Neural progenitor cell (in vitro differentiated cells): ENCODE measurements around the gene FAM234B. TPM values are rescaled to one million over a fixed set of nuclear protein-coding genes. Genes with fewer than 3 reads are reported as not detected.

Source experiments
- DNase-seq: peaks from one replicate; pipeline ENCODE4 v3.0.0-alpha.2; 2016; ENCODE audit warnings: low spot score
- H2AFZ ChIP-seq: fragments of 200-600 bp; sonication (generic); replicated peaks from 2 replicates; pipeline ENCODE4 v1.6.1; 2016; ENCODE audit warnings: antibody characterized with exemption
- H3F3A ChIP-seq: fragments of 200-600 bp; sonication (generic); 2 replicates; pipeline ENCODE4 v1.6.1; 2016; ENCODE audit warnings: antibody characterized with exemption, low read depth
- H3K27ac ChIP-seq: fragments of 200-600 bp; sonication (generic); 2 replicates; pipeline ENCODE4 v1.5.1; 2016; ENCODE audit warnings: mild to moderate bottlenecking
- H3K27me3 ChIP-seq: fragments of 200-600 bp; sonication (generic); 2 replicates; pipeline ENCODE4 v1.6.1; 2016; ENCODE audit warnings: mild to moderate bottlenecking, moderate library complexity
- H3K36me3 ChIP-seq: fragments of 200-600 bp; sonication (generic); 2 replicates; pipeline ENCODE4 v1.5.1; 2016
- H3K4me1 ChIP-seq: fragments of 200-600 bp; sonication (generic); 2 replicates; pipeline ENCODE4 v1.6.1; 2016; ENCODE audit warnings: mixed run types
- H3K4me2 ChIP-seq: fragments of 200-600 bp; sonication (generic); 2 replicates; pipeline ENCODE4 v1.6.1; 2016
- H3K4me3 ChIP-seq: fragments of 200-600 bp; sonication (generic); 2 replicates; pipeline ENCODE4 v1.5.1; 2016
- H3K79me2 ChIP-seq: fragments of 200-600 bp; sonication (generic); 2 replicates; pipeline ENCODE4 v1.6.1; 2016; ENCODE audit warnings: low read depth
- H3K9ac ChIP-seq: fragments of 200-600 bp; sonication (generic); 2 replicates; pipeline ENCODE4 v1.6.1; 2016
- H3K9me3 ChIP-seq: fragments of 200-600 bp; sonication (generic); 2 replicates; pipeline ENCODE4 v1.5.1; 2016; ENCODE audit warnings: low read depth
- H4K20me1 ChIP-seq: fragments of 200-600 bp; sonication (generic); 2 replicates; pipeline ENCODE4 v1.6.1; 2016; ENCODE audit warnings: low read depth
- H3K27ac Mint-ChIP-seq: 3 replicates; pipeline ENCODE4 v1.8.0; 2021; ENCODE audit warnings: mixed read lengths
- H3K27me3 Mint-ChIP-seq: 2 replicates; pipeline ENCODE4 v1.8.0; 2022; ENCODE audit warnings: low read depth, mild to moderate bottlenecking, inconsistent platforms, moderate library complexity, mixed read lengths; ENCODE audit not compliant: insufficient read depth
- H3K36me3 Mint-ChIP-seq: 3 replicates; pipeline ENCODE4 v1.8.0; 2021; ENCODE audit warnings: mixed read lengths
- H3K4me1 Mint-ChIP-seq: 3 replicates; pipeline ENCODE4 v1.8.0; 2021; ENCODE audit warnings: mixed read lengths
- H3K4me3 Mint-ChIP-seq: 3 replicates; pipeline ENCODE4 v1.8.0; 2021; ENCODE audit warnings: mild to moderate bottlenecking, moderate library complexity, mixed read lengths
- H3K9me3 Mint-ChIP-seq: 3 replicates; pipeline ENCODE4 v1.8.0; 2020; ENCODE audit warnings: mixed read lengths
- CTCF ChIP-seq: fragments of 200-600 bp; sonication (generic); IDR thresholded peaks from 2 replicates; pipeline ENCODE4 v1.5.1; 2017; ENCODE audit warnings: antibody characterized with exemption, mild to moderate bottlenecking
- EZH2 ChIP-seq: fragments of 200-600 bp; sonication (generic); IDR thresholded peaks from 2 replicates; pipeline ENCODE4 v1.6.1; 2017; ENCODE audit warnings: antibody characterized with exemption, mild to moderate bottlenecking, moderate library complexity
- EZH2phosphoT487 ChIP-seq: fragments of 200-600 bp; sonication (generic); IDR thresholded peaks from 2 replicates; pipeline ENCODE4 v1.6.1; 2017; ENCODE audit warnings: antibody characterized with exemption
- total RNA-seq: library from RNA; depleted of rRNA; stranded (reverse); fragments of >200 nt; gene quantifications from 2 replicates; pipeline ENCODE4 v1.2.3, GENCODE V29; 2015; ENCODE audit warnings: low replicate concordance

FAM234B gene
- total RNA-seq, 1 donor from 2014 or later, result 20.8 TPM

- TF ChIP-seq CTCF (no peak), EZH2 (no peak)
- no peak overlapping the region for H2AFZ ChIP-seq
- no peak overlapping the region for H3K4me3 Mint-ChIP-seq
These were observed 3.0 kb upstream of the FAM234B start for GRCh38 chr12:13041224-13041623.

GRCh38 chr12:13042666-13043230 is 1.4 kb upstream of the FAM234B start:
- H3K4me3 Mint-ChIP-seq, result peak overlapping the region; percentile 94

More at GRCh38 chr12:13041224-13041623, 3.0 kb upstream of the FAM234B start:
- Histone ChIP-seq H3K27me3 (peaks cover 9% of the 10 kb centered on the region), H3K4me1 (peaks cover 12% of the 10 kb centered on the region), H4K20me1 (no peaks in the 10 kb centered on the region), H3K4me2 (no peak overlapping the region), H3F3A (peaks cover 2% of the 10 kb centered on the region), H3K27ac (no peak overlapping the region), H3K4me3 (no peak overlapping the region), H3K36me3 (no peaks in the 10 kb centered on the region), H3K79me2 (peaks cover 14% of the 10 kb centered on the region), H3K9me3 (no peaks in the 10 kb centered on the region), H3K9ac (no peak overlapping the region)
- Mint-ChIP-seq H3K36me3 (no peaks in the 10 kb centered on the region), H3K9me3 (no peaks in the 10 kb centered on the region), H3K27ac (no peak overlapping the region), H3K27me3 (no peaks in the 10 kb centered on the region), H3K4me1 (peaks cover 14% of the 10 kb centered on the region)
- no peak for DNase-seq

GRCh38 chr12:13044906-13045299 is 722 bp downstream of the FAM234B start:
- H4K20me1 ChIP-seq, result no peaks in the 10 kb centered on the region
- peaks cover 30% of the 10 kb centered on the region for H3K79me2 ChIP-seq
- no peaks in the 10 kb centered on the region for H3K9me3 ChIP-seq
- peaks cover 2% of the 10 kb centered on the region for H3F3A ChIP-seq
- peaks cover 12% of the 10 kb centered on the region for H3K4me1 ChIP-seq
- H3K27ac ChIP-seq, result no peak overlapping the region
- no peak for TF ChIP-seq EZH2phosphoT487
- TF ChIP-seq EZH2, result no peak
- TF ChIP-seq CTCF, result no peak
- H3K27me3 ChIP-seq, result peaks cover 9% of the 10 kb centered on the region
- H2AFZ ChIP-seq, result peak overlapping the region; percentile 75
- Mint-ChIP-seq H3K27ac (no peak overlapping the region), H3K27me3 (no peaks in the 10 kb centered on the region), H3K9me3 (no peaks in the 10 kb centered on the region), H3K4me1 (peaks cover 11% of the 10 kb centered on the region), H3K4me3 (peak overlapping the region; percentile 94), H3K36me3 (peaks cover 4% of the 10 kb centered on the region)
- DNase-seq, result no peak
- peak overlapping the region; percentile 71 for H3K4me3 ChIP-seq
- no peak overlapping the region for H3K9ac ChIP-seq
- peak overlapping the region; percentile 95 for H3K4me2 ChIP-seq
- no peaks in the 10 kb centered on the region for H3K36me3 ChIP-seq

More at GRCh38 chr12:13042666-13043230, 1.4 kb upstream of the FAM234B start:
- Histone ChIP-seq H3K9ac (no peak overlapping the region), H3K4me2 (no peak overlapping the region), H3F3A (peaks cover 2% of the 10 kb centered on the region), H2AFZ (no peak overlapping the region), H3K4me1 (peaks cover 12% of the 10 kb centered on the region), H3K4me3 (no peak overlapping the region), H4K20me1 (no peaks in the 10 kb centered on the region), H3K27ac (no peak overlapping the region), H3K9me3 (no peaks in the 10 kb centered on the region), H3K36me3 (no peaks in the 10 kb centered on the region), H3K79me2 (peaks cover 26% of the 10 kb centered on the region), H3K27me3 (peaks cover 9% of the 10 kb centered on the region)
- no peaks in the 10 kb centered on the region for H3K36me3 Mint-ChIP-seq
- H3K27me3 Mint-ChIP-seq, result no peaks in the 10 kb centered on the region
- H3K27ac Mint-ChIP-seq, result no peak overlapping the region
- peaks cover 14% of the 10 kb centered on the region for H3K4me1 Mint-ChIP-seq
- no peak for TF ChIP-seq EZH2
- TF ChIP-seq CTCF, result no peak
- TF ChIP-seq EZH2phosphoT487, result no peak
- H3K9me3 Mint-ChIP-seq, result no peaks in the 10 kb centered on the region
- DNase-seq, result no peak
